ENCODE data around the gene SAPCD2. TPM values are rescaled to one million over a fixed set of nuclear protein-coding genes. Genes with fewer than 3 reads are reported as not detected.

Gene SAPCD2
- total RNA-seq, 1 donor from 2014 or later: 1.0 TPM

DNA sequence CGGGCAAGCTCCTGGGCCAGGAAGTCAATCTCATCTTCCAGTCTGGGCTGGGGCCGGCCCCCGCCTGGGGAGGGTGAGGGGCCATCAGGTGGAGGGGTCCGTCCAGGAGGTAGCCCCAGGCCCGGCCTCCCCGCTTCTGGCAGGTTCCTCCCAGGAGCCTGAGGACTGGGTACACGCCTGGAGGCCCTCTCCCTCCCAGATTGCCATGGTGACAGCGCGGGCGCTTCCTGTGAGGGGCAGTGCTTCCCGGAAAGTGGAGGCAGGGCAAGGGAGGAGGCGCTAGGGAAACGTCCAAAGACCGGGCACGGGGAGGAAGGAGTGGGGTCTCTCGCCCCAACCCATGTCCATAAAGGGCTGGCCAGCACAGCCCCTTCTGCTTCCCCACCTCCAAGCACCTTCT, 29.2 kb downstream of the SAPCD2 start:
- TF ChIP-seq, protein P1, sequence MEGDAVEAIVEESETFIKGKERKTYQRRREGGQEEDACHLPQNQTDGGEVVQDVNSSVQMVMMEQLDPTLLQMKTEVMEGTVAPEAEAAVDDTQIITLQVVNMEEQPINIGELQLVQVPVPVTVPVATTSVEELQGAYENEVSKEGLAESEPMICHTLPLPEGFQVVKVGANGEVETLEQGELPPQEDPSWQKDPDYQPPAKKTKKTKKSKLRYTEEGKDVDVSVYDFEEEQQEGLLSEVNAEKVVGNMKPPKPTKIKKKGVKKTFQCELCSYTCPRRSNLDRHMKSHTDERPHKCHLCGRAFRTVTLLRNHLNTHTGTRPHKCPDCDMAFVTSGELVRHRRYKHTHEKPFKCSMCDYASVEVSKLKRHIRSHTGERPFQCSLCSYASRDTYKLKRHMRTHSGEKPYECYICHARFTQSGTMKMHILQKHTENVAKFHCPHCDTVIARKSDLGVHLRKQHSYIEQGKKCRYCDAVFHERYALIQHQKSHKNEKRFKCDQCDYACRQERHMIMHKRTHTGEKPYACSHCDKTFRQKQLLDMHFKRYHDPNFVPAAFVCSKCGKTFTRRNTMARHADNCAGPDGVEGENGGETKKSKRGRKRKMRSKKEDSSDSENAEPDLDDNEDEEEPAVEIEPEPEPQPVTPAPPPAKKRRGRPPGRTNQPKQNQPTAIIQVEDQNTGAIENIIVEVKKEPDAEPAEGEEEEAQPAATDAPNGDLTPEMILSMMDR (IDR thresholded peaks at IDR 0.05; ENCODE audit: unreplicated experiment): no peak
- Mint-ChIP-seq H3K9me3 (ENCODE audit: unreplicated experiment) (no peaks in the 10 kb centered on the region), H3K36me3 (ENCODE audit: low read depth, unreplicated experiment) (peaks cover 4% of the 10 kb centered on the region), H3K4me3 (ENCODE audit: unreplicated experiment) (no peak overlapping the region), H3K27me3 (ENCODE audit: unreplicated experiment) (peaks cover 3% of the 10 kb centered on the region), H3K4me1 (ENCODE audit: unreplicated experiment) (peaks cover 4% of the 10 kb centered on the region), H3K27ac (ENCODE audit: unreplicated experiment) (no peak overlapping the region)
- DNase-seq (ENCODE audit: low spot score): peak; percentile 52

DNA sequence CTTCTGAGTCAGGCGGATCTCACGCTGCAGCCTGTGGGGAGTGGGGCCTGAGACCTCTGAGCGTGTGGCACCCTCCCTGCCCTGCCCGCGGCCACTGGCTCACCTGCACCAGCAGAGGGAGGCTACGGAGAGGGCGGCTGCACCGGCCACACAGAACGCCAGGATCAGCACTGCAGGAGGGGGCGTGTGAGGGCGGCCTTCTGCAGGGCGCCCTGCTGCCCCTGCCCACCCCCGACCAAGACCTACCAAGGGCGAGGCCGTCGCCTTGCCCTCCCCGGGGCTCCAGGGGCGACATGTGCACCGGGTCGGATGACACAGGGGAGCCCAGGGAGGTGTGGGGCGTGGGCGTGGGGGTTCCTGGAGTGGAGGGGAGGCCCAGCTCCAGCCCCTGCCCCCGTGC, 29.8 kb downstream of the SAPCD2 start:
- TF ChIP-seq, protein P1 (IDR thresholded peaks at IDR 0.05; ENCODE audit: unreplicated experiment): no peak
- no peak overlapping the region for H3K27ac Mint-ChIP-seq (ENCODE audit: unreplicated experiment)
- no peaks in the 10 kb centered on the region for H3K9me3 Mint-ChIP-seq (ENCODE audit: unreplicated experiment)
- H3K4me3 Mint-ChIP-seq (ENCODE audit: unreplicated experiment): no peak overlapping the region
- H3K36me3 Mint-ChIP-seq (ENCODE audit: low read depth, unreplicated experiment): peaks cover 4% of the 10 kb centered on the region
- H3K4me1 Mint-ChIP-seq (ENCODE audit: unreplicated experiment): peaks cover 4% of the 10 kb centered on the region
- peaks cover 3% of the 10 kb centered on the region for H3K27me3 Mint-ChIP-seq (ENCODE audit: unreplicated experiment)
- DNase-seq (ENCODE audit: low spot score): no peak

DNA sequence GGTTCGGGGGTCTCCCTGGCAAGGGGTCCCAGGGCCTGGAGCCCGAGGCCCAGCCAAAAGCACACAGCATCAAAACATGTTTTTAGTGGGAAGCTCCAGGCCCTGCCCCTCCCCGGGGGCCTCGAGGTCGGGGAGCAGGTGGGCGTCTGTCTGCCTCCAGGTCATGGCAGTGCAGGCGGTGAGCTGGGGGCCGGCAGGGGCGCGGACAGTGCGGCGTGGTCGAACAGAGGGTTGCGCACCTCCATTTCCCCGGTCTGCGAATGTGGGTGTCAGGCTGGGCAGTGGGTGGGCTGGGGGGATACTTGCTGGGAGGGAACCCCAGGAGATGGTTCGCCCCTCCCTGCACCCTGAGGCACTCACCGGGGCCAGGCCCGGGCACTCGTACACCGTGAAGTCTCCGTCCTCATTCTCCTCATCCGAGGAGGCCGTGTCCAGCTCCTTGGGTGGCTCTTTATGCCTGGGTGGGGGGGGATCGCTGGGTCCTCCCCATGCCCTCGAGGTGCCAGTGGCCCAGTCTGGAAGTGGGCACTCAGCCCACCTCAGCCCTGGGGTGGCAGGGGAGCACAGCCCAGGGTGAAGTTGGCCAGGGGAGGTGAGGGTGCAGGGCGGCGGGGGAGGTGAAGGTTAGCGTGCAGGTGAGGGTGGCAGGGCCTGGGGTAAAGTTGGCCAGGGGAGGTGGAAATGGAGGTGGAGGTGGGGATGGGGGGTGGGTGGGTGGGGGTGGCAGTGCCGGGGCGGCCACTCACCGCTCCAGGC, 30.6 kb downstream of the SAPCD2 start:
- Mint-ChIP-seq H3K27me3 (ENCODE audit: unreplicated experiment) (peaks cover 3% of the 10 kb centered on the region), H3K27ac (ENCODE audit: unreplicated experiment) (no peak overlapping the region), H3K4me1 (ENCODE audit: unreplicated experiment) (peaks cover 2% of the 10 kb centered on the region), H3K4me3 (ENCODE audit: unreplicated experiment) (no peak overlapping the region), H3K36me3 (ENCODE audit: low read depth, unreplicated experiment) (peaks cover 4% of the 10 kb centered on the region), H3K9me3 (ENCODE audit: unreplicated experiment) (no peaks in the 10 kb centered on the region)
- DNase-seq (ENCODE audit: low spot score): no peak
- TF ChIP-seq, protein P1 (IDR thresholded peaks at IDR 0.05; ENCODE audit: unreplicated experiment): no peak

DNA sequence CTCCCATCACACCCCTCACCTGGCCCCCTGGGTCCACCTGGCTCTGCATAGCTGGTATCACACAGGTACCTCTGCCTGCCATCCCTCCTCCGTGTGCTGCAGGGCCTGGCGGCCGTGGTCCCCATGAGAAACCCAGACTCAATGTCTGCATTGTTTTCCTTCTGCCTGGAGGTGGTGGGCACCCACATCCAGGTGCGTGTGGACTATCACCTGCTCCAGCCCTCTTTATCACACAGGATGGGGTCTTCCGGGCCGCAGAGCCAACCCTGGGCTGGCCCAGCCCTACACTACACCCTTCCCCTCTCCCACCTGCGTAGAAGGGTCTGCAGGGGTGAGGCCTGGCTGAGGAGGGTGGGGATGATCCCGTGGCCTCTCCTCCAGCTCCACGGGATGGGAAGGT, 31.4 kb downstream of the SAPCD2 start:
- Mint-ChIP-seq H3K4me3 (ENCODE audit: unreplicated experiment) (no peak overlapping the region), H3K36me3 (ENCODE audit: low read depth, unreplicated experiment) (peaks cover 4% of the 10 kb centered on the region), H3K27ac (ENCODE audit: unreplicated experiment) (no peak overlapping the region), H3K27me3 (ENCODE audit: unreplicated experiment) (peaks cover 2% of the 10 kb centered on the region), H3K9me3 (ENCODE audit: unreplicated experiment) (no peaks in the 10 kb centered on the region), H3K4me1 (ENCODE audit: unreplicated experiment) (no peaks in the 10 kb centered on the region)
- no peak for DNase-seq (ENCODE audit: low spot score)
- TF ChIP-seq, protein P1 (IDR thresholded peaks at IDR 0.05; ENCODE audit: unreplicated experiment): no peak

DNA sequence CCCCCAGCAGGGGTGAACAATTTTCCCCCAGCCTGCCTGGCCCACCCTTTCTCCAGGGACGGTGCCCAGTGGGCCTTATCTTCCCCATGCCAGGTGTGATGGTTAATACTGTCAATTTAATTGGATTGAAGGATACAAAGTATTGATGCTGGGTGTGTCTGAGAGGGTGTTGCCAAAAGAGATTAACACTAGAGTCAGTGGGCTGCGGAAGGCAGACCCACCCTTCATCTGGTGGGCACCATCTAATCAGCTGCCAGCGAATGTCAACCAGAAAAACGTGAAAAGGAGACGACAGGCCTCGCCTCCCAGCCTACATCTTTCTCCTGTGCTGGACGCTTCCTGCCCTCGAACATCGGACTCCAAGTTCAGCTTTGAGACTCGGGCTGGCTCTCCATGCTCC, 32.9 kb downstream of the SAPCD2 start:
- H3K27ac Mint-ChIP-seq (ENCODE audit: unreplicated experiment): no peak overlapping the region
- no peak overlapping the region for H3K4me3 Mint-ChIP-seq (ENCODE audit: unreplicated experiment)
- H3K9me3 Mint-ChIP-seq (ENCODE audit: unreplicated experiment): no peaks in the 10 kb centered on the region
- peaks cover 4% of the 10 kb centered on the region for H3K36me3 Mint-ChIP-seq (ENCODE audit: low read depth, unreplicated experiment)
- H3K27me3 Mint-ChIP-seq (ENCODE audit: unreplicated experiment): peaks cover 2% of the 10 kb centered on the region
- TF ChIP-seq, protein P1 (IDR thresholded peaks at IDR 0.05; ENCODE audit: unreplicated experiment): no peak
- DNase-seq (ENCODE audit: low spot score): no peak
- no peaks in the 10 kb centered on the region for H3K4me1 Mint-ChIP-seq (ENCODE audit: unreplicated experiment)

All from endothelial cell (in vitro differentiated cells).